Lung (tissue), 13 donors: ENCODE measurements around the gene ADAM10. TPM values are rescaled to one million over a fixed set of nuclear protein-coding genes. Genes with fewer than 3 reads are reported as not detected.

Experiments
- ATAC-seq: fragments of 200-7000 bp; cut with Tn5 transposase; one replicate; pipeline ENCODE4 v1.9.1; 2020; ENCODE audit warnings: moderate number of reproducible peaks; ENCODE audit not compliant: insufficient read depth, low FRiP score
- DNase-seq, 3 donors: peaks; one replicate each; pipeline ENCODE4 v3.0.0-alpha.2; 2013 to 2017
- H3K27ac ChIP-seq, 2 donors: one replicate each; pipeline ENCODE4 v1.5.1; 2013; ENCODE audit warnings: mild to moderate bottlenecking in 2 of 2, moderate library complexity in 2 of 2, control low read depth in 1 of 2, inconsistent platforms in 1 of 2, low read depth in 1 of 2, low read length in 1 of 2
- H3K27me3 ChIP-seq, 3 donors: one replicate each; pipeline ENCODE4 v1.5.1; 2013; ENCODE audit warnings: low read length in 2 of 3; ENCODE audit not compliant: control insufficient read depth in 3 of 3, insufficient read depth in 3 of 3
- H3K36me3 ChIP-seq, 4 donors: one replicate each; pipeline ENCODE4 v1.5.1; 2013; ENCODE audit warnings: low read length in 4 of 4, mild to moderate bottlenecking in 1 of 4, moderate library complexity in 1 of 4; ENCODE audit not compliant: control insufficient read depth in 4 of 4, insufficient read depth in 4 of 4
- H3K4me1 ChIP-seq, 5 donors: one replicate each; pipeline ENCODE4 v1.5.1; 2013; ENCODE audit warnings: low read length in 5 of 5, mild to moderate bottlenecking in 2 of 5, moderate library complexity in 1 of 5; ENCODE audit not compliant: control insufficient read depth in 5 of 5, insufficient read depth in 5 of 5
- H3K4me3 ChIP-seq: one replicate; pipeline ENCODE4 v1.5.1; 2013; ENCODE audit warnings: mild to moderate bottlenecking, control low read depth, moderate library complexity
- H3K9ac ChIP-seq, 2 donors: one replicate each; pipeline ENCODE4 v1.5.1; 2013; ENCODE audit warnings: low read length in 2 of 2, control low read depth in 1 of 2; ENCODE audit not compliant: insufficient read depth in 1 of 2
- H3K9me3 ChIP-seq, 4 donors: one replicate each; pipeline ENCODE4 v1.5.1; 2013; ENCODE audit warnings: low read length in 3 of 4, mild to moderate bottlenecking in 1 of 4, moderate library complexity in 1 of 4; ENCODE audit not compliant: control insufficient read depth in 4 of 4, insufficient read depth in 3 of 4
- WGBS, 2 donors: extraction: QIAGEN DNeasy Blood & Tissue Kit; methylation state at CpG; one replicate each; pipeline ENCODE4 v1.1.7; 2013; 5-methylcytosine and 5-hydroxymethylcytosine counted together
- polyA plus RNA-seq, 2 donors: library from polyadenylated mRNA; stranded (reverse); fragments of 200-250 nt; gene quantifications; one replicate each; pipeline ENCODE4 v1.2.1, GENCODE V29; 2013
- small RNA-seq: library from RNA; depleted of rRNA; stranded (forward); fragments of <200 nt; gene quantifications from one replicate; pipeline ENCODE3, GENCODE V24; 2014; ENCODE audit warnings: low replicate concordance
- total RNA-seq, 2 donors: library from RNA; depleted of rRNA in 1 of 2; stranded (reverse); fragments of >200 nt in 1 of 2; gene quantifications; one replicate each; pipeline ENCODE4 v1.2.1, GENCODE V29; 2014 to 2021
- TF ChIP-seq, protein P1 (sequence below): IDR thresholded peaks from 2 replicates; pipeline ENCODE4 v1.5.1; 2012; ENCODE audit warnings: mild to moderate bottlenecking; ENCODE audit errors: control extremely low read depth, extremely low read depth
- donor health status: control.
- donor health status: control.
- donor health status: Bipolar disorder and iron deficiency.
- donor health status: healthy.
- donor health status: DM: yes; HTN: yes; CAD: no.

The ADAM10 gene
- total and polyA plus RNA-seq, 4 donors: 9.7 to 274 (median 88.6) TPM

DNA sequence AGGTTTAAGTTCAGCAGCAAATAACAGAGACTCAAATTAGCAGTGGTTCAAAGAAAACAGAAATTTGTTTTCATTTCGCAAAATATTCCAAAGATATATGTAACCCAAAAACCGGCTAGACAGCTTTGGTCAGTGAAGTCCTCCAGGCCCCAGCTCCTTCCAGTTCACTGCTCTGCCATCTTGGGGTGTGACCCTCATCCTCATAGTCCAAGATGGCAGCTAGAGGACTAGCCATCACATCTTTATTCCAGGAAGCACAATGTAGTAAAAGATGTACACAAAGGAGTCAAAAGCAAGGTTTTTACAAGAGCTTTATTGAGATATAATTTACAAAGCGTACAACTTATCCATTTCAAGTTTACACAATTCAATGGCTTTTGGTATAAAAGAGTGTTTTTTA lies 210.6 kb downstream of the ADAM10 start:
- Histone ChIP-seq H3K4me1 (peaks cover 0 to 5% (median 0%) of the 10 kb centered on the region in 5 donors), H3K9me3 (no peaks in the 10 kb centered on the region), H3K9ac (no peak overlapping the region), H3K27me3 (peaks cover 0 to 2% (median 0%) of the 10 kb centered on the region in 3 donors), H3K27ac (no peak overlapping the region), H3K36me3 (no peaks in the 10 kb centered on the region), H3K4me3 (no peak overlapping the region)
- DNase-seq (no peak), ATAC-seq (no peak)
- WGBS, 2 donors: 97 to 98% methylated on average over 3 of the region's 3 CpGs
- TF ChIP-seq, protein P1, sequence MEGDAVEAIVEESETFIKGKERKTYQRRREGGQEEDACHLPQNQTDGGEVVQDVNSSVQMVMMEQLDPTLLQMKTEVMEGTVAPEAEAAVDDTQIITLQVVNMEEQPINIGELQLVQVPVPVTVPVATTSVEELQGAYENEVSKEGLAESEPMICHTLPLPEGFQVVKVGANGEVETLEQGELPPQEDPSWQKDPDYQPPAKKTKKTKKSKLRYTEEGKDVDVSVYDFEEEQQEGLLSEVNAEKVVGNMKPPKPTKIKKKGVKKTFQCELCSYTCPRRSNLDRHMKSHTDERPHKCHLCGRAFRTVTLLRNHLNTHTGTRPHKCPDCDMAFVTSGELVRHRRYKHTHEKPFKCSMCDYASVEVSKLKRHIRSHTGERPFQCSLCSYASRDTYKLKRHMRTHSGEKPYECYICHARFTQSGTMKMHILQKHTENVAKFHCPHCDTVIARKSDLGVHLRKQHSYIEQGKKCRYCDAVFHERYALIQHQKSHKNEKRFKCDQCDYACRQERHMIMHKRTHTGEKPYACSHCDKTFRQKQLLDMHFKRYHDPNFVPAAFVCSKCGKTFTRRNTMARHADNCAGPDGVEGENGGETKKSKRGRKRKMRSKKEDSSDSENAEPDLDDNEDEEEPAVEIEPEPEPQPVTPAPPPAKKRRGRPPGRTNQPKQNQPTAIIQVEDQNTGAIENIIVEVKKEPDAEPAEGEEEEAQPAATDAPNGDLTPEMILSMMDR: no peak

Small RNA genes lying within 50 kb of the gene (small RNA-seq; reads per million reads assigned to genes)
- gene AC091046.1 (not detected), gene RF00012 (not detected)

Other genes starting within 250 kb of the ADAM10 start
- 10 to 100 TPM; 24.6 to 37.9 TPM for gene MINDY2, start 21.6 kb upstream of the ADAM10 start, total RNA-seq
- gene MINDY2, start 21.6 kb upstream of the ADAM10 start, polyA plus RNA-seq: 1 to 10 TPM; 4.1 to 6.1 TPM
- 100 to 1,000 TPM in 1 of 2 donors, 10 to 100 TPM in 1; 72.7 to 164 TPM for gene SLTM, start 184.0 kb upstream of the ADAM10 start, total RNA-seq
- gene SLTM, start 184.0 kb upstream of the ADAM10 start, polyA plus RNA-seq: 10 to 100 TPM; 46.0 to 62.1 TPM
- gene RNF111, start 238.0 kb upstream of the ADAM10 start, total RNA-seq: 10 to 100 TPM; 28.5 to 52.0 TPM
- gene RNF111, start 238.0 kb upstream of the ADAM10 start, polyA plus RNA-seq: 10 to 100 TPM in 1 of 2 donors, 1 to 10 TPM in 1; 8.7 to 10.5 TPM